GM12873 (cell line): ENCODE results near the gene CEP112.

ENCODE experiments used
- CTCF ChIP-seq: IDR thresholded peaks from 2 replicates; pipeline ENCODE4 v1.5.1; 2012; ENCODE audit warnings: low read depth, mild to moderate bottlenecking, moderate library complexity, low read length, control low read depth; ENCODE audit not compliant: insufficient read depth; ENCODE audit errors: missing control alignments

Gene CEP112

GRCh38 chr17:65656390-65657250 lies 535.3 kb downstream of the CEP112 start:
- no peak for TF ChIP-seq CTCF

GRCh38 chr17:65655706-65656105 lies 536.2 kb downstream of the CEP112 start:
- no peak for TF ChIP-seq CTCF

- TF ChIP-seq CTCF, result no peak
Measured at GRCh38 chr17:65644545-65644944, 547.4 kb downstream of the CEP112 start.

GRCh38 chr17:65638221-65638975 lies 553.5 kb downstream of the CEP112 start:
- TF ChIP-seq CTCF, result no peak

GRCh38 chr17:65637786-65638185 lies 554.1 kb downstream of the CEP112 start:
- no peak for TF ChIP-seq CTCF

- TF ChIP-seq CTCF, result no peak
Measured at GRCh38 chr17:65634533-65634932, 557.4 kb downstream of the CEP112 start.

GRCh38 chr17:65633988-65634387 lies 557.9 kb downstream of the CEP112 start:
- TF ChIP-seq CTCF, result no peak
